ENCODE measurements around the gene RAVER2. TPM values are rescaled to one million over a fixed set of nuclear protein-coding genes. Genes with fewer than 3 reads are reported as not detected.

RAVER2 gene
- total and polyA plus RNA-seq, 2 experiments from 2014 or later, result 7.8 to 24.6 TPM

GRCh38 chr1:64848136-64848535, 103.3 kb downstream of the RAVER2 start (continued):
- TF ChIP-seq, protein P1, sequence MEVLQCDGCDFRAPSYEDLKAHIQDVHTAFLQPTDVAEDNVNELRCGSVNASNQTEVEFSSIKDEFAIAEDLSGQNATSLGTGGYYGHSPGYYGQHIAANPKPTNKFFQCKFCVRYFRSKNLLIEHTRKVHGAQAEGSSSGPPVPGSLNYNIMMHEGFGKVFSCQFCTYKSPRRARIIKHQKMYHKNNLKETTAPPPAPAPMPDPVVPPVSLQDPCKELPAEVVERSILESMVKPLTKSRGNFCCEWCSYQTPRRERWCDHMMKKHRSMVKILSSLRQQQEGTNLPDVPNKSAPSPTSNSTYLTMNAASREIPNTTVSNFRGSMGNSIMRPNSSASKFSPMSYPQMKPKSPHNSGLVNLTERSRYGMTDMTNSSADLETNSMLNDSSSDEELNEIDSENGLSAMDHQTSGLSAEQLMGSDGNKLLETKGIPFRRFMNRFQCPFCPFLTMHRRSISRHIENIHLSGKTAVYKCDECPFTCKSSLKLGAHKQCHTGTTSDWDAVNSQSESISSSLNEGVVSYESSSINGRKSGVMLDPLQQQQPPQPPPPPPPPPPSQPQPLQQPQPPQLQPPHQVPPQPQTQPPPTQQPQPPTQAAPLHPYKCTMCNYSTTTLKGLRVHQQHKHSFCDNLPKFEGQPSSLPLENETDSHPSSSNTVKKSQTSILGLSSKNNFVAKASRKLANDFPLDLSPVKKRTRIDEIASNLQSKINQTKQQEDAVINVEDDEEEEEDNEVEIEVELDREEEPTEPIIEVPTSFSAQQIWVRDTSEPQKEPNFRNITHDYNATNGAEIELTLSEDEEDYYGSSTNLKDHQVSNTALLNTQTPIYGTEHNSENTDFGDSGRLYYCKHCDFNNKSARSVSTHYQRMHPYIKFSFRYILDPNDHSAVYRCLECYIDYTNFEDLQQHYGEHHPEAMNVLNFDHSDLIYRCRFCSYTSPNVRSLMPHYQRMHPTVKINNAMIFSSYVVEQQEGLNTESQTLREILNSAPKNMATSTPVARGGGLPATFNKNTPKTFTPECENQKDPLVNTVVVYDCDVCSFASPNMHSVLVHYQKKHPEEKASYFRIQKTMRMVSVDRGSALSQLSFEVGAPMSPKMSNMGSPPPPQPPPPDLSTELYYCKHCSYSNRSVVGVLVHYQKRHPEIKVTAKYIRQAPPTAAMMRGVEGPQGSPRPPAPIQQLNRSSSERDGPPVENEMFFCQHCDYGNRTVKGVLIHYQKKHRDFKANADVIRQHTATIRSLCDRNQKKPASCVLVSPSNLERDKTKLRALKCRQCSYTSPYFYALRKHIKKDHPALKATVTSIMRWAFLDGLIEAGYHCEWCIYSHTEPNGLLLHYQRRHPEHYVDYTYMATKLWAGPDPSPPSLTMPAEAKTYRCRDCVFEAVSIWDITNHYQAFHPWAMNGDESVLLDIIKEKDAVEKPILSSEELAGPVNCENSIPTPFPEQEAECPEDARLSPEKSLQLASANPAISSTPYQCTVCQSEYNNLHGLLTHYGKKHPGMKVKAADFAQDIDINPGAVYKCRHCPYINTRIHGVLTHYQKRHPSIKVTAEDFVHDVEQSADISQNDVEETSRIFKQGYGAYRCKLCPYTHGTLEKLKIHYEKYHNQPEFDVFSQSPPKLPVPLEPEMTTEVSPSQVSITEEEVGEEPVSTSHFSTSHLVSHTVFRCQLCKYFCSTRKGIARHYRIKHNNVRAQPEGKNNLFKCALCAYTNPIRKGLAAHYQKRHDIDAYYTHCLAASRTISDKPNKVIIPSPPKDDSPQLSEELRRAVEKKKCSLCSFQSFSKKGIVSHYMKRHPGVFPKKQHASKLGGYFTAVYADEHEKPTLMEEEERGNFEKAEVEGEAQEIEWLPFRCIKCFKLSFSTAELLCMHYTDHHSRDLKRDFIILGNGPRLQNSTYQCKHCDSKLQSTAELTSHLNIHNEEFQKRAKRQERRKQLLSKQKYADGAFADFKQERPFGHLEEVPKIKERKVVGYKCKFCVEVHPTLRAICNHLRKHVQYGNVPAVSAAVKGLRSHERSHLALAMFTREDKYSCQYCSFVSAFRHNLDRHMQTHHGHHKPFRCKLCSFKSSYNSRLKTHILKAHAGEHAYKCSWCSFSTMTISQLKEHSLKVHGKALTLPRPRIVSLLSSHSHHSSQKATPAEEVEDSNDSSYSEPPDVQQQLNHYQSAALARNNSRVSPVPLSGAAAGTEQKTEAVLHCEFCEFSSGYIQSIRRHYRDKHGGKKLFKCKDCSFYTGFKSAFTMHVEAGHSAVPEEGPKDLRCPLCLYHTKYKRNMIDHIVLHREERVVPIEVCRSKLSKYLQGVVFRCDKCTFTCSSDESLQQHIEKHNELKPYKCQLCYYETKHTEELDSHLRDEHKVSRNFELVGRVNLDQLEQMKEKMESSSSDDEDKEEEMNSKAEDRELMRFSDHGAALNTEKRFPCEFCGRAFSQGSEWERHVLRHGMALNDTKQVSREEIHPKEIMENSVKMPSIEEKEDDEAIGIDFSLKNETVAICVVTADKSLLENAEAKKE (CRISPR knock-in tag; IDR thresholded peaks at IDR 0.05), result no peak
- TF ChIP-seq JUNB (IDR thresholded peaks at IDR 0.05; ENCODE audit: unreplicated experiment), result no peak
- no peak for TF ChIP-seq EZH2phosphoT487 (IDR thresholded peaks at IDR 0.05; ENCODE audit: unreplicated experiment)
- no peak for TF ChIP-seq ZNF331 (CRISPR knock-in tag; IDR thresholded peaks at IDR 0.05; ENCODE audit: low read depth)
- TF ChIP-seq, protein P2, sequence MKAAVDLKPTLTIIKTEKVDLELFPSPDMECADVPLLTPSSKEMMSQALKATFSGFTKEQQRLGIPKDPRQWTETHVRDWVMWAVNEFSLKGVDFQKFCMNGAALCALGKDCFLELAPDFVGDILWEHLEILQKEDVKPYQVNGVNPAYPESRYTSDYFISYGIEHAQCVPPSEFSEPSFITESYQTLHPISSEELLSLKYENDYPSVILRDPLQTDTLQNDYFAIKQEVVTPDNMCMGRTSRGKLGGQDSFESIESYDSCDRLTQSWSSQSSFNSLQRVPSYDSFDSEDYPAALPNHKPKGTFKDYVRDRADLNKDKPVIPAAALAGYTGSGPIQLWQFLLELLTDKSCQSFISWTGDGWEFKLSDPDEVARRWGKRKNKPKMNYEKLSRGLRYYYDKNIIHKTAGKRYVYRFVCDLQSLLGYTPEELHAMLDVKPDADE (IDR thresholded peaks at IDR 0.05), result no peak

GRCh38 chr1:64848803-64849202, 103.9 kb downstream of the RAVER2 start:
- H3K27ac ChIP-seq (ENCODE audit: low read depth), result no peak overlapping the region
- H3K9me2 ChIP-seq (ENCODE audit: insufficient read depth), result 0 out of 2 replicates have a peak, but pooled peaks cover 6% of the 10 kb centered on the region
- H3K27ac Mint-ChIP-seq, result no peak overlapping the region
- H3K4me1 Mint-ChIP-seq, result no peaks in the 10 kb centered on the region
- H3K27me3 ChIP-seq (ENCODE audit: insufficient read depth), result no peaks in the 10 kb centered on the region
- peaks cover 10% of the 10 kb centered on the region; the same call in 2 of the 3 replicates for H3K36me3 Mint-ChIP-seq (ENCODE audit: low read depth)
- no peak for DNase-seq (ENCODE audit: low spot score)
- H4K20me1 ChIP-seq (replicated peaks; ENCODE audit: insufficient read depth), result no peaks in the 10 kb centered on the region
- no peak overlapping the region for H3K4me3 ChIP-seq
- H3F3A ChIP-seq (replicated peaks; ENCODE audit: low read depth), result no peaks in the 10 kb centered on the region
- H3K79me2 ChIP-seq (replicated peaks; ENCODE audit: insufficient read depth), result no peaks in the 10 kb centered on the region
- no peak overlapping the region for H3K4me3 Mint-ChIP-seq
- H2AFZ ChIP-seq, result no peak overlapping the region
- H3K9me3 Mint-ChIP-seq, result no peaks in the 10 kb centered on the region
- no peaks in the 10 kb centered on the region for H3K4me1 ChIP-seq (ENCODE audit: insufficient read depth)
- no peak for ATAC-seq
- no peaks in the 10 kb centered on the region for H3K36me3 ChIP-seq (ENCODE audit: insufficient read depth)
- peaks cover 9% of the 10 kb centered on the region for H3K27me3 Mint-ChIP-seq (ENCODE audit: insufficient read depth, low read depth, poor library complexity)
- no peak overlapping the region for H3K4me2 ChIP-seq
- TF ChIP-seq JUNB (IDR thresholded peaks at IDR 0.05; ENCODE audit: unreplicated experiment), result no peak
- TF ChIP-seq NANOG (IDR thresholded peaks at IDR 0.05; ENCODE audit: borderline replicate concordance), result no peak
- TF ChIP-seq ZNF331 (CRISPR knock-in tag; IDR thresholded peaks at IDR 0.05; ENCODE audit: low read depth), result no peak
- no peak for TF ChIP-seq REST (IDR thresholded peaks at IDR 0.05; ENCODE audit: unreplicated experiment)
- TF ChIP-seq, protein P2 (IDR thresholded peaks at IDR 0.05), result no peak
- no peak for TF ChIP-seq POLR2AphosphoS5 (IDR thresholded peaks at IDR 0.05; ENCODE audit: low read depth)
- TF ChIP-seq STAT1 (IDR thresholded peaks at IDR 0.05; ENCODE audit: unreplicated experiment), result no peak
- no peak for TF ChIP-seq ZNF114 (CRISPR knock-in tag; IDR thresholded peaks at IDR 0.05)

Data from GM23338 (cell line).